Umbilical cord (tissue), 2 donors: ENCODE measurements around the gene RXRA. TPM values are rescaled to one million over a fixed set of nuclear protein-coding genes. Genes with fewer than 3 reads are reported as not detected.

Experiments used
- DNase-seq: peaks from one replicate; pipeline ENCODE4 v3.0.0-alpha.2; 2015; ENCODE audit warnings: low spot score
- total RNA-seq: library from RNA; depleted of rRNA; stranded (reverse); fragments of >200 nt; gene quantifications from one replicate; pipeline ENCODE4 v1.2.3, GENCODE V29; 2014; ENCODE audit warnings: low replicate concordance; ENCODE audit not compliant: insufficient read depth

The RXRA gene
- total RNA-seq, 1 donor from 2014 or later: 15.9 TPM

- DNase-seq: peak; percentile 75
These were observed 143.0 kb downstream of the RXRA start for GRCh38 chr9:134469041-134469875.

GRCh38 chr9:134472256-134472655, 146.0 kb downstream of the RXRA start:
- DNase-seq: no peak

GRCh38 chr9:134473141-134474054, 147.1 kb downstream of the RXRA start:
- no peak for DNase-seq

- no peak for DNase-seq
These were observed 147.8 kb downstream of the RXRA start for GRCh38 chr9:134474055-134474370.

GRCh38 chr9:134475011-134475790, 148.9 kb downstream of the RXRA start:
- DNase-seq: peak; percentile 98

- DNase-seq: no peak
These were observed 150.2 kb downstream of the RXRA start for GRCh38 chr9:134476272-134476941.

GRCh38 chr9:134476942-134477335, 150.7 kb downstream of the RXRA start:
- DNase-seq: no peak

- DNase-seq: no peak
These were observed 151.2 kb downstream of the RXRA start for GRCh38 chr9:134477342-134477925.

- no peak for DNase-seq
These were observed 151.7 kb downstream of the RXRA start for GRCh38 chr9:134477927-134478326.

GRCh38 chr9:134481762-134482161, 155.5 kb downstream of the RXRA start:
- no peak for DNase-seq

- DNase-seq: no peak
These were observed 156.0 kb downstream of the RXRA start for GRCh38 chr9:134482226-134482625.

GRCh38 chr9:134483361-134484184, 157.3 kb downstream of the RXRA start:
- DNase-seq: no peak

- no peak for DNase-seq
These were observed 158.2 kb downstream of the RXRA start for GRCh38 chr9:134484479-134484878.

- no peak for DNase-seq
These were observed 159.4 kb downstream of the RXRA start for GRCh38 chr9:134485653-134486052.

GRCh38 chr9:134486143-134486591, 159.9 kb downstream of the RXRA start:
- DNase-seq: no peak

GRCh38 chr9:134486596-134486995, 160.3 kb downstream of the RXRA start:
- DNase-seq: no peak
